CD4-positive, alpha-beta T cell treated with Interleukin-17A for 4 hours (primary cell): ENCODE measurements around the gene DNAJC17.
A peak's percentile ranks its signal among the peaks of the same experiment; 100 is the strongest.

Experiments
- DNase-seq: peaks from one replicate; pipeline ENCODE4 v3.0.0-alpha.2; 2020; ENCODE audit warnings: mixed read lengths

The DNAJC17 gene

GRCh38 chr15:40807028-40807887 is at the start of gene DNAJC17, which contains the start of gene ZFYVE19:
DNAJC17 (minus strand) TSS chr15:40807473; CDS start chr15:40807446, 27 bp downstream.
ZFYVE19 (plus strand) TSS chr15:40807089; CDS start chr15:40807590, 501 bp downstream.
- peak; percentile 94 for DNase-seq

GRCh38 chr15:40856746-40857145 is 49.5 kb upstream of the DNAJC17 start:
- no peak for DNase-seq

GRCh38 chr15:40855706-40856234 is 48.5 kb upstream of the DNAJC17 start:
- no peak for DNase-seq

- DNase-seq = no peak
These were observed 46.9 kb upstream of the DNAJC17 start for GRCh38 chr15:40854161-40854560.

GRCh38 chr15:40853241-40853890 is 46.1 kb upstream of the DNAJC17 start:
- DNase-seq = no peak

- DNase-seq = no peak
These were observed 45.3 kb upstream of the DNAJC17 start for GRCh38 chr15:40852529-40852928.

GRCh38 chr15:40850576-40851112 is 43.4 kb upstream of the DNAJC17 start:
- no peak for DNase-seq

- peak; percentile 32 for DNase-seq
These were observed 40.1 kb upstream of the DNAJC17 start for GRCh38 chr15:40847223-40847961.

- no peak for DNase-seq
These were observed 39.6 kb upstream of the DNAJC17 start for GRCh38 chr15:40846841-40847222.

- DNase-seq = no peak
These were observed 38.4 kb upstream of the DNAJC17 start for GRCh38 chr15:40845511-40846284.

- no peak for DNase-seq
These were observed 37.8 kb upstream of the DNAJC17 start for GRCh38 chr15:40845036-40845435.

- DNase-seq = peak; percentile 50
These were observed 37.4 kb upstream of the DNAJC17 start for GRCh38 chr15:40844696-40845030.

GRCh38 chr15:40843885-40844695 is 36.8 kb upstream of the DNAJC17 start, which contains the start of gene SPINT1:
SPINT1 (plus strand) TSS chr15:40844048; CDS start chr15:40844555, 507 bp downstream.
- DNase-seq = peak; percentile 68

GRCh38 chr15:40843261-40843884 is 36.1 kb upstream of the DNAJC17 start:
- DNase-seq = no peak

GRCh38 chr15:40841741-40842140 is 34.5 kb upstream of the DNAJC17 start:
- no peak for DNase-seq

GRCh38 chr15:40838756-40839155 is 31.5 kb upstream of the DNAJC17 start:
- no peak for DNase-seq

- no peak for DNase-seq
These were observed 28.7 kb upstream of the DNAJC17 start for GRCh38 chr15:40836020-40836419.

- no peak for DNase-seq
These were observed 25.6 kb upstream of the DNAJC17 start for GRCh38 chr15:40832903-40833302.

- no peak for DNase-seq
These were observed 24.6 kb upstream of the DNAJC17 start for GRCh38 chr15:40831861-40832260.

GRCh38 chr15:40830884-40831283 is 23.6 kb upstream of the DNAJC17 start:
- DNase-seq = no peak

GRCh38 chr15:40829115-40829514 is 21.8 kb upstream of the DNAJC17 start:
- no peak for DNase-seq
